Osteoblast (primary cell): ENCODE data around the gene C8B. TPM values are rescaled to one million over a fixed set of nuclear protein-coding genes. Genes with fewer than 3 reads are reported as not detected.

ENCODE experiments used
- DNase-seq: peaks from one replicate; pipeline ENCODE4 v3.0.0; 2011; ENCODE audit warnings: low spot score, mixed read lengths; ENCODE audit not compliant: insufficient read length; ENCODE audit errors: missing footprints
- H2AFZ ChIP-seq: 2 replicates; pipeline ENCODE4 v1.6.0; 2011; ENCODE audit warnings: mild to moderate bottlenecking, low read length
- H3K27ac ChIP-seq: 2 replicates; pipeline ENCODE4 v1.5.1; 2011; ENCODE audit warnings: mild to moderate bottlenecking, low read depth, low read length, moderate library complexity
- H3K27me3 ChIP-seq: 2 replicates; pipeline ENCODE4 v1.6.0; 2012; ENCODE audit warnings: mild to moderate bottlenecking, control low read depth, inconsistent platforms, low read length, moderate library complexity; ENCODE audit not compliant: insufficient read depth
- H3K36me3 ChIP-seq: 2 replicates; pipeline ENCODE4 v1.5.1; 2011; ENCODE audit warnings: mild to moderate bottlenecking, low read length, control low read depth, moderate library complexity; ENCODE audit not compliant: insufficient read depth
- H3K4me1 ChIP-seq: 2 replicates; pipeline ENCODE4 v1.5.1; 2011; ENCODE audit warnings: mild to moderate bottlenecking, low read length, control low read depth, moderate library complexity; ENCODE audit not compliant: insufficient read depth
- H3K4me2 ChIP-seq: 2 replicates; pipeline ENCODE4 v1.6.0; 2011; ENCODE audit warnings: mild to moderate bottlenecking, low read length; ENCODE audit not compliant: insufficient read depth
- H3K4me3 ChIP-seq: fragments of 200-600 bp; sonication (generic); 3 replicates; pipeline ENCODE4 v1.5.1; 2012; ENCODE audit warnings: mild to moderate bottlenecking, low read length, inconsistent platforms; ENCODE audit not compliant: insufficient read depth
- H3K79me2 ChIP-seq: 2 replicates; pipeline ENCODE4 v1.6.0; 2012; ENCODE audit warnings: mild to moderate bottlenecking, low read length, control low read depth, inconsistent platforms; ENCODE audit not compliant: insufficient read depth
- H3K9me3 ChIP-seq: 2 replicates; pipeline ENCODE4 v1.5.1; 2011; ENCODE audit warnings: low read depth, low read length, control low read depth
- H4K20me1 ChIP-seq: 2 replicates; pipeline ENCODE4 v1.6.0; 2012; ENCODE audit warnings: mild to moderate bottlenecking, low read length, control low read depth; ENCODE audit not compliant: insufficient read depth
- CTCF ChIP-seq: IDR thresholded peaks from 2 replicates; pipeline ENCODE4 v1.5.1; 2011; ENCODE audit warnings: mild to moderate bottlenecking, low read depth, low read length, moderate library complexity; ENCODE audit errors: extremely low read depth
- total RNA-seq: library from RNA; depleted of rRNA; stranded (reverse); fragments of >200 nt; gene quantifications from 2 replicates; pipeline ENCODE4 v1.2.3, GENCODE V29; 2012

Gene C8B
- total RNA-seq, 1 donor, result not detected

- Histone ChIP-seq H3K9me3 (no peaks in the 10 kb centered on the region), H3K4me3 (no peak overlapping the region), H3K4me1 (peaks cover 6% of the 10 kb centered on the region), H4K20me1 (no peaks in the 10 kb centered on the region), H3K27me3 (no peaks in the 10 kb centered on the region), H3K27ac (no peak overlapping the region), H2AFZ (no peak overlapping the region), H3K79me2 (no peaks in the 10 kb centered on the region), H3K36me3 (no peaks in the 10 kb centered on the region), H3K4me2 (no peak overlapping the region)
- DNase-seq, result no peak
- TF ChIP-seq CTCF, result no peak
These were observed 71.8 kb downstream of the C8B start for GRCh38 chr1:56894014-56894413.

- no peak for DNase-seq
- H3K4me2 ChIP-seq, result no peak overlapping the region
- no peaks in the 10 kb centered on the region for H4K20me1 ChIP-seq
- H3K9me3 ChIP-seq, result no peaks in the 10 kb centered on the region
- no peak for TF ChIP-seq CTCF
- no peak overlapping the region for H2AFZ ChIP-seq
- H3K4me3 ChIP-seq, result no peak overlapping the region
- no peaks in the 10 kb centered on the region for H3K4me1 ChIP-seq
- no peaks in the 10 kb centered on the region for H3K79me2 ChIP-seq
- H3K36me3 ChIP-seq, result no peaks in the 10 kb centered on the region
- no peak overlapping the region for H3K27ac ChIP-seq
- no peaks in the 10 kb centered on the region for H3K27me3 ChIP-seq
These were observed 75.6 kb downstream of the C8B start for GRCh38 chr1:56890229-56890628.

GRCh38 chr1:56881417-56881816, 84.4 kb downstream of the C8B start:
- Histone ChIP-seq H3K36me3 (no peaks in the 10 kb centered on the region), H3K27ac (no peak overlapping the region), H3K27me3 (no peaks in the 10 kb centered on the region), H4K20me1 (no peaks in the 10 kb centered on the region), H3K4me1 (no peaks in the 10 kb centered on the region), H3K79me2 (no peaks in the 10 kb centered on the region), H3K9me3 (no peaks in the 10 kb centered on the region), H3K4me3 (no peak overlapping the region), H2AFZ (no peak overlapping the region), H3K4me2 (no peak overlapping the region)
- no peak for DNase-seq
- TF ChIP-seq CTCF, result no peak

- no peaks in the 10 kb centered on the region for H3K9me3 ChIP-seq
- H3K27ac ChIP-seq, result no peak overlapping the region
- H3K4me1 ChIP-seq, result no peaks in the 10 kb centered on the region
- no peak overlapping the region for H2AFZ ChIP-seq
- H3K27me3 ChIP-seq, result no peaks in the 10 kb centered on the region
- H3K4me2 ChIP-seq, result no peak overlapping the region
- no peak overlapping the region for H3K4me3 ChIP-seq
- DNase-seq, result no peak
- no peaks in the 10 kb centered on the region for H3K79me2 ChIP-seq
- no peaks in the 10 kb centered on the region for H3K36me3 ChIP-seq
- no peak for TF ChIP-seq CTCF
- H4K20me1 ChIP-seq, result no peaks in the 10 kb centered on the region
These were observed 85.0 kb downstream of the C8B start for GRCh38 chr1:56880774-56881173.

Other genes starting within 250 kb of the C8B start
- gene FYB2, start 146.6 kb downstream of the C8B start, total RNA-seq, result not detected in 2 replicates
- gene C8A, start 111.2 kb downstream of the C8B start, total RNA-seq, result not detected in 2 replicates